HG02973 (cell line): ENCODE data around the gene ZNF763.
"Not testable (repeated sequence)": the region's sequence is repeated elsewhere in the genome, so short reads cannot be mapped to it uniquely, and the experiment has no call there.

Experiments
- ATAC-seq: cut with Tn5 transposase; IDR thresholded peaks from one replicate; pipeline ENCODE4 v1.9.1; 2021; ENCODE audit warnings: moderate library complexity; ENCODE audit not compliant: unreplicated experiment

The ZNF763 gene

DNA sequence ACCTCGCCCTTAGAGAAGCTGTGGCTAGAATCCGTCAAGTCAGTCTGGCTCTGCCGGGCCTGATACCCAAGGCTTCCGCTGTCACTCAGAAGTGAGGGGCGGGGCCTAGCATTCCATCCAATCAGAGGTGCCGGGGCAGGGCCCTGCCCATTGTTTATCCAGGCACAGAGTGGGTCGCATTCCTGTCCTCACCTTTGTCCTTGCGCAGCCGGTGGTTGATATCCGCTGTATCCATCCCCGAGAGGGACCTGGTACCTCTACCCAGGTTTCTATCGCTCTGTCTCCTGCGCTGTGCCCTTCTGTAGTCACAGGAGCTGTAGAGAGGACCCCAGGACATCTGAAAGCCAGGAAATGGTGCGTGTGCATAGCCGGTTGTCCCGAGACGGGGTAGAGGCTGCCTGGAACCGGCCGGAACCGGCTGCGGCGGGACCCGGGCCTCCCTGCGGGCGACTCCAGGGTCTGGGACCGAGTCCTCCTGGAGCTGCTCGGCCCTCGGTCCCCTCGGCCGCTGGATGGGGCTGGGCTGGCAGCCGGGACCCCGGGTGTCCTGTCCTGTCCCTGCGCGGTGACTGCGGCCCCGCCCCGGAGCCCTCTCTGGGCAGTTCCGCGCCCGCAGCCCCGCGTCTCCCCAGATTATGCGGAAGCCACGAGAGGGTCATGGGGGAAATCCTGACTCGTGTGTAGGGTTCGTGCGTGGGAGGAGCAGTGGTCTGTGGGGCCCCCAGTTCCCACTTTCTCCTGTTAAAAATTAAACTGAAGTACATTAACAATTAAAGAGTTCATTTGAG is at the start of gene ZNF763:
TSS of gene ZNF763 (plus strand) at position 183 of the 788 bp plus-strand sequence. CDS start at position 352, 169 bp downstream.
- peak; percentile 78 for ATAC-seq

- ATAC-seq, result no peak
These were observed 42.9 kb upstream of the ZNF763 start for GRCh38 chr19:11921852-11922495.

DNA sequence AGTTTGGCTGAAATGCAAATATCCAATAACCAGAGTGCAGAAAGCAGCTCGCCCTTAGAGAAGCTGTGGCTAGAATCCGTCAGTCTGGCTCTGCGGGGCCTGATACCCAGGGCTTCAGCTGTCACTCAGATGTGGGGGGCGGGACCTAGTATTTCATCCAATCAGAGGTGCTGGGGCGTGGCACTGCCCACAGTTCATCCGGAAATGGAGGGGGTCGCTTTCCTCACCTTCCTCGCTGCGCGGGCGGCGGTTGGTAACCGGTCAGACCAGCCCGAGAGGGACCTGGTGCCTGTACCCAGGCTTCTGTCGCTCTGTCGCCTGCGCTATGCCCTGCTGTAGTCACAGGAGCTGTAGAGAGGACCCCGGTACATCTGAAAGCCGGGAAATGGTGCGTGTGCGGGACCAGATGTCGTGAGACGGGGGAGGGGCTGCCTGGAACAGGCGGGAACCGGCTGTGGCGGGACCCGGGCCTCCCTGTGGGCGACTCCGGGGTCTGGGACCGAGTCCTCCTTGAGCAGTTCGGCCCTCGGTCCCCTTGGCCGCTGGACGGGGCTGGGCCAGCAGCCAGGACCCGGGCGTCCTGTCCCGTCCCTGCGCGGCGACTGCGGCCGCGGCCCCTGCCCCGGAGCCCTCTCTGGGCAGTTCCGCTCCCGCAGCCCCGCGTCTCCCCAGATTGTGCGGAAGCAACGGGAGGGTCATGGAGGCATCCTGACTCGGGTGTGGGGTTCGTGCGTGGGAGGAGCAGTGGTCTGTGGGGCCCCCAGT is 39.8 kb upstream of the ZNF763 start, which contains the start of gene ZNF700:
TSS of gene ZNF700 (plus strand) at position 222 of the 765 bp plus-strand sequence. CDS start at position 326, 104 bp downstream.
- ATAC-seq, result peak; percentile 75

DNA sequence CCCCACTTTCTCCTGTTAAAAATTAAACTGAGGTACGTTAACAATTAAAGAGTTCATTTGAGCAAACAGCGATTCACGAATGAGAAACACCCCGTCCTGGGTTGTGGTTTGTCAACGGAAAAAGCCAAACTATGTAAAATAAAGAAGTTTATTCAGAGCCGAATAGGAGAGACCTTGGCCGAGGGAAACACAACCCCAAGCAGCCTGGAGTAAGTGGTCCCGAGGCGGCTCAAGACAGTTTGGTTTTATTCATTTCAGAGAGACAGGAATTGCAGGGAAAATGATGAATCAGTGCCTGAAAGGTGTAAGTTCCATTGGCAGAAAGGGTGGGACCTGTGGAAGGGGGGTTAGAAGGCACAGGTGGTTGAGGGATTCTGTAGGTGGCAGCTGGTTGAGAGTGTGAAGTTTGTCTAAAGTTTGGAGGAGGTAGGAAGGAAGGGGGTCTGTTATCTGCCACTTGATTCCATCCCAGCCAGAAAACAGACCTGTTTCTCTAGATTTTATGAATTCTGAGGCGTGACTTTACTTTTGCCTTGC is 39.1 kb upstream of the ZNF763 start:
- not testable (repeated sequence) for ATAC-seq

- no peak for ATAC-seq
These were observed 37.6 kb upstream of the ZNF763 start for GRCh38 chr19:11927227-11927626.

- no peak for ATAC-seq
These were observed 33.8 kb upstream of the ZNF763 start for GRCh38 chr19:11931051-11931450.

GRCh38 chr19:11931513-11931912 is 33.3 kb upstream of the ZNF763 start:
- ATAC-seq, result no peak

DNA sequence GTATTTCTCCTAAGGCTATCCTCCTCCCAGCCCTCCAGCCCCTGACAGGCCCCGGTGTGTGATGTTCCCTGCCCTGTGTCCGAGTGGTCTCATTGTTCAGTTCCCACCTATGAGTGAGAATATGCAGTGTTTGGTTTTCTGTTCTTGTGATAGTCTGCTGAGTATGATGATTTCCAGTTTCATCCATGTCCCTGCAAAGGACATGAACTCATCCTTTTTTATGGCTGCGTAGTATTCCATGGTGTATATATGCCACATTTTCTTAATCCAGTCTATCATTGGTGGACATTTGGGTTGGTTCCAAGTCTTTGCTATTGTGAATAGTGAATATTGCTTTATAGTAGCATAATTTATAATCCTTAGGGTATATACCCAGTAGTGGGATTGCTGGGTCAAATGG is 29.0 kb upstream of the ZNF763 start:
- ATAC-seq, result not testable (repeated sequence)

GRCh38 chr19:11938383-11938782 is 26.5 kb upstream of the ZNF763 start:
- ATAC-seq, result not testable (repeated sequence)

DNA sequence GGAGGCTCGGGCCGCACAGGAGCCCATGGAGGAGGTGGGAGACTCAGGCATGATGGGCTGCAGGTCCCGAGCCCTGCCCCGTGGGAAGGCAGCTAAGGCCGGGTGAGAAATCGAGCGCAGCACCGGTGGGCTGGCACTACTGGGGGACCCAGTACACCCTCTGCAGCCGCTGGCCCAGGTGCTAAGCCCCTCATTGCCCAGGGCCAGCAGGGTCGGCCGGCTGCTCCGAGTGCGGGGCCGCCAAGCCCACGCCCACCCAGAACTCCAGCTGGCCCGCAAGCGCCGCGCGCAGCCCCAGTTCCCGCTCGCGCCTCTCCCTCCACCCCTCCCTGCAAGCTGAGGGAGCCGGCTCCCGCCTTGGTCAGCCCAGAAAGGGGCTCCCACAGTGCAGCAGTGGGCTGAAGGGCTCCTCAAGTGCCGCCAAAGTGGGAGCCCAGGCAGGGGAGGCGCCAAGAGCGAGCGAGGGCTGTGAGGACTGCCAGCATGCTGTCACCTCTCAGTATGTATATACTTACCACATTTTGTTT is 23.4 kb upstream of the ZNF763 start:
- not testable (repeated sequence) for ATAC-seq

DNA sequence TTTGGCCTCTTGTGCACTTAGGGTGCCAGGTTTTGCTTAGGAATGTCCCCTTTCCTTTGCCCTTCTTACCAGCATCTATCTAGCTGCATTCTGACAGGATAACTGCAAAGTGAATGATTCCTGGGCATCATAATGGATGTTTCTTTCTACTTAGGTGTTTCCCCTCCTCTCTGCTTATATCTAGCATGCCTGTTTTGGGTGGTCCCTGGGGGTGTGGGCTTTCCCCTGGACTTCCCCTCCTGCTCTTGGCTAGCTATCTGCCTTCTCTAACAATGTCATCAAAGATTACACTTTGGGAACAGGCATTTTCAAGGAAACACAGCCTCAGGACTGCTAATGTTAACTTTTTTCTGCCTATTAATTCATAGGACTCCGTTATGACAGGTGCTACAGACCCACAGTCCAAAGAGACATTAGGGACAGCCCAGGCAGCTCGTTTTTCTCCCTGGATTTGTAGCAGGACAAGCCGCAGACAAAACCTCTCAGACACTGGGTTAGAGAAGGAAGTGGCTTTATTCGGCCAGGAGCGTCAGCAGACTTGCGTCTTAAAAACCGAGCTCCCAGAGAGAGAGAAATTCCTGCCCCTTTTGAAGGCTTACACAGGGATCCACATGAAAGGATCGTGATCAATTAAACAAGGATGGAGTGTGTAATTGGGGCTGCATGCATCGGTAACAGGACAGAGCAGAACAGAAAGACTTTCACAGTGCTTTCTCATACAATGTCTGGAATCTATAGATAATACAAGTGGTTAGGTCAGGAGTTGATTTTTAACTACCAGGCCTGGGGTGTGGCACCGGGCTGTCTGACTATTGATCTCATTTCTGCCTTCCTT is 22.6 kb upstream of the ZNF763 start:
- no peak for ATAC-seq

GRCh38 chr19:11942843-11943108 is 22.1 kb upstream of the ZNF763 start:
- ATAC-seq, result no peak

- ATAC-seq, result no peak
These were observed 20.2 kb upstream of the ZNF763 start for GRCh38 chr19:11944656-11945055.

- ATAC-seq, result no peak
These were observed 16.2 kb upstream of the ZNF763 start for GRCh38 chr19:11948646-11949045.

GRCh38 chr19:11949201-11949600 is 15.6 kb upstream of the ZNF763 start:
- ATAC-seq, result no peak

DNA sequence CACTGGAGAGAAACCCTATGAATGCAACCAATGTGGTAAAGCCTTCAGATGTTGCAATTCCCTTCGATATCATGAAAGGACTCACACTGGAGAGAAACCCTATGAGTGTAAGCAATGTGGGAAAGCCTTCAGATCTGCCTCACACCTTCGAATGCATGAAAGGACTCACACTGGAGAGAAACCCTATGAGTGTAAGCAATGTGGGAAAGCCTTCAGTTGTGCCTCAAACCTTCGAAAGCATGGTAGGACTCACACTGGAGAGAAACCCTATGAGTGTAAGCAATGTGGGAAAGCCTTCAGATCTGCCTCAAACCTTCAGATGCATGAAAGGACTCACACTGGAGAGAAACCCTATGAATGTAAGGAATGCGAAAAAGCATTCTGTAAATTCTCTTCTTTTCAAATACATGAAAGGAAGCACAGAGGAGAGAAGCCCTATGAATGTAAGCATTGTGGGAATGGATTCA is 15.2 kb upstream of the ZNF763 start:
- ATAC-seq, result not testable (repeated sequence)

DNA sequence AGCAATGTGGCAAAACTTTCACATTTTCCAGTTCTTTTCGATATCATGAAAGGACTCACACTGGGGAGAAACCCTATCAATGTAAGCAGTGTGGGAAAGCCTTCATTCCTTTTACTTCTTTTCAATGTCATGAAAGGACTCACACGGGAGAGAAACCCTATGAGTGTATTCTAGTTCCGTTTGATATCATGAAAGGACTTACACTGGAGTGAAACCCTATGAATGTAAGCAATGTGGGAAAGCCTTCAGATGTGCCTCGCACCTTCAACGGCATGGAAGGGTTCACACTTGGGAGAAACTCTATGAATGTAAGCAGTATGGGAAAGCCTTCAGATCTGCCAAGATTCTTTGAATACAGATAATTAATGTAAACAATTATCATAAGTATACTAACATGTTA is 14.5 kb upstream of the ZNF763 start:
- no peak for ATAC-seq

GRCh38 chr19:11963566-11964355 is 1.1 kb upstream of the ZNF763 start:
- no peak for ATAC-seq

- ATAC-seq, result no peak
These were observed 363 bp upstream of the ZNF763 start for GRCh38 chr19:11964496-11964857.
